GM23248 (cell line): ENCODE results near the gene TRIB2.

Experiments used
- EZH2 ChIP-seq: fragments of 200-600 bp; sonication (generic); IDR thresholded peaks from 2 replicates; pipeline ENCODE4 v1.6.1; 2018; ENCODE audit warnings: antibody characterized with exemption, mild to moderate bottlenecking; ENCODE audit not compliant: insufficient read depth, poor library complexity, severe bottlenecking
- EZH2phosphoT487 ChIP-seq: fragments of 200-600 bp; sonication (generic); IDR thresholded peaks from 2 replicates; pipeline ENCODE4 v1.6.1; 2018; ENCODE audit warnings: antibody characterized with exemption, moderate library complexity, mild to moderate bottlenecking, low read depth; ENCODE audit not compliant: insufficient read depth

DNA sequence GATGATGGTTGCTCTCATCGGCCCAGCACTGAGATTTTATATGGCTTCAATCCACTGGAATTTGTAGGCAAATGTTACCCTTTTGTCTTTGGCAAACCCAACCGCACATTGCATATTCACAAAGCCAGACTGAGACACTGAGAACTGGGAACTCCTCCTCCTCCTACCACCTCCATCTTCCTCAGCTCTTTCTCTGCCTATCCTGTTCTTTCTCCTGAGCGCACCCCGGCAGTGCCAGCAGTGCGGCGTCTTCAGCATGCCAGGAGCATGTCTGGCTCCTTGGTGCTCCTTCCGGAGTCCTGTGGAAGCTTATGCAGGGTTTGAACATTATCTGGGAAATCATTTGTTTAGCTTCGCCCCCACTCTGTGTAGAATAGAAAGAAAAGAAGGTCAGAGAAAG lies 50.8 kb downstream of the TRIB2 start:
- TF ChIP-seq EZH2phosphoT487 (no peak), EZH2 (no peak)
